Loucy (cell line): ENCODE results near the gene CYP24A1.

Experiments used
- H2AFZ ChIP-seq: fragments of 200-600 bp; sonication (generic); 2 replicates; pipeline ENCODE4 v1.6.0; 2016; ENCODE audit warnings: antibody characterized with exemption, mild to moderate bottlenecking, low read length, moderate library complexity
- H3F3A ChIP-seq: fragments of 200-600 bp; 2 replicates; pipeline ENCODE4 v1.6.0; 2016; ENCODE audit warnings: antibody characterized with exemption, low read depth, mild to moderate bottlenecking
- H3K27me3 ChIP-seq: fragments of 200-600 bp; sonication (generic); 2 replicates; pipeline ENCODE4 v1.6.1; 2014; ENCODE audit warnings: low read length, mild to moderate bottlenecking; ENCODE audit not compliant: insufficient read depth, poor library complexity, severe bottlenecking
- H3K36me3 ChIP-seq: fragments of 200-600 bp; sonication (generic); 2 replicates; pipeline ENCODE4 v1.6.1; 2016; ENCODE audit warnings: low read length; ENCODE audit not compliant: insufficient read depth
- H3K4me1 ChIP-seq: fragments of 200-600 bp; sonication (generic); 2 replicates; pipeline ENCODE4 v1.5.1; 2014; ENCODE audit warnings: low read length, mild to moderate bottlenecking; ENCODE audit not compliant: insufficient read depth, poor library complexity, severe bottlenecking
- H3K4me2 ChIP-seq: fragments of 200-600 bp; sonication (generic); 2 replicates; pipeline ENCODE4 v1.6.0; 2014; ENCODE audit warnings: antibody characterized with exemption, low read length, low read depth, mild to moderate bottlenecking; ENCODE audit not compliant: poor library complexity, severe bottlenecking
- H3K4me3 ChIP-seq: fragments of 200-600 bp; sonication (generic); 2 replicates; pipeline ENCODE4 v1.5.1; 2014; ENCODE audit warnings: low read length, mild to moderate bottlenecking, mixed read lengths; ENCODE audit not compliant: poor library complexity, severe bottlenecking
- H3K79me2 ChIP-seq: fragments of 200-600 bp; sonication (generic); 2 replicates; pipeline ENCODE4 v1.6.1; 2014; ENCODE audit warnings: low read length; ENCODE audit not compliant: insufficient read depth
- H3K9ac ChIP-seq: fragments of 200-600 bp; sonication (generic); 2 replicates; pipeline ENCODE4 v1.6.0; 2014; ENCODE audit warnings: mild to moderate bottlenecking, low read depth, low read length, moderate library complexity; ENCODE audit not compliant: poor library complexity, severe bottlenecking
- H3K9me2 ChIP-seq: fragments of 200-600 bp; sonication (generic); replicated peaks from 2 replicates; pipeline ENCODE4 v1.6.1; 2016; ENCODE audit warnings: low read depth, low read length, mixed read lengths
- H3K9me3 ChIP-seq: fragments of 200-600 bp; sonication (generic); 2 replicates; pipeline ENCODE4 v1.6.1; 2014; ENCODE audit warnings: mild to moderate bottlenecking, antibody characterized with exemption, low read length, low read depth; ENCODE audit not compliant: insufficient read depth
- H4K20me1 ChIP-seq: fragments of 200-600 bp; sonication (generic); 2 replicates; pipeline ENCODE4 v1.6.0; 2014; ENCODE audit warnings: antibody characterized with exemption, low read length, mild to moderate bottlenecking; ENCODE audit not compliant: insufficient read depth, poor library complexity, severe bottlenecking
- EZH2phosphoT487 ChIP-seq: fragments of 200-600 bp; IDR thresholded peaks from 2 replicates; pipeline ENCODE4 v1.6.1; 2018; ENCODE audit warnings: antibody characterized with exemption, mild to moderate bottlenecking, moderate library complexity, borderline replicate concordance
- TF ChIP-seq, protein P1 (sequence below): fragments of 200-600 bp; sonication (generic); conservative IDR thresholded peaks from 2 replicates; pipeline ENCODE4 v1.5.1; 2014; ENCODE audit warnings: mild to moderate bottlenecking, antibody characterized with exemption, low read length

CYP24A1 gene

DNA sequence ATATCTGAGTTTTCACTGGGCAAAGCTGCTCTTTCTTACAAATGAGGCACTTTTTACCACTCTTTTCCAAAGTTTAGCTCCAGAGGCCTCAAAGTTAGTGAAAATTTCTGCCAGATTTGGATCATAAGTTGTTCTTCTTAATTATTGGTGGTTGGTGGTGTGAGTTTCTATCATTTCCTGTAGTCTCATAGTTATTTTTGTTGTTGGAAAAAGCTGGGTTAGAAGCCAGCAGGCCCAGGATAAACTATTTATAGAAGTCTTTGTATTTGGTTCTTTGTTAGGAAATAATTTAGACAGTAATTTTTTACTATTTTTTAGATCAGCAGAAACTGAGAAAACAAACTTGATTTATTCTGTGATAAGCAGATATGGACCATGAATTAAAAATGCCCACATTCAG lies 44.7 kb upstream of the CYP24A1 start:
- Histone ChIP-seq H3K4me1 (peaks cover 10% of the 10 kb centered on the region), H3K4me3 (no peak overlapping the region), H3K27me3 (no peaks in the 10 kb centered on the region), H3K9me2 (no peaks in the 10 kb centered on the region), H3K36me3 (peaks cover 16% of the 10 kb centered on the region; the same call in 1 of the 2 replicates), H3K79me2 (peaks cover 5% of the 10 kb centered on the region; the same call in 1 of the 2 replicates), H4K20me1 (no peaks in the 10 kb centered on the region), H3F3A (no peaks in the 10 kb centered on the region), H3K9me3 (no peaks in the 10 kb centered on the region), H3K4me2 (no peak overlapping the region), H3K9ac (no peak overlapping the region), H2AFZ (no peak overlapping the region)
- TF ChIP-seq, protein P1, sequence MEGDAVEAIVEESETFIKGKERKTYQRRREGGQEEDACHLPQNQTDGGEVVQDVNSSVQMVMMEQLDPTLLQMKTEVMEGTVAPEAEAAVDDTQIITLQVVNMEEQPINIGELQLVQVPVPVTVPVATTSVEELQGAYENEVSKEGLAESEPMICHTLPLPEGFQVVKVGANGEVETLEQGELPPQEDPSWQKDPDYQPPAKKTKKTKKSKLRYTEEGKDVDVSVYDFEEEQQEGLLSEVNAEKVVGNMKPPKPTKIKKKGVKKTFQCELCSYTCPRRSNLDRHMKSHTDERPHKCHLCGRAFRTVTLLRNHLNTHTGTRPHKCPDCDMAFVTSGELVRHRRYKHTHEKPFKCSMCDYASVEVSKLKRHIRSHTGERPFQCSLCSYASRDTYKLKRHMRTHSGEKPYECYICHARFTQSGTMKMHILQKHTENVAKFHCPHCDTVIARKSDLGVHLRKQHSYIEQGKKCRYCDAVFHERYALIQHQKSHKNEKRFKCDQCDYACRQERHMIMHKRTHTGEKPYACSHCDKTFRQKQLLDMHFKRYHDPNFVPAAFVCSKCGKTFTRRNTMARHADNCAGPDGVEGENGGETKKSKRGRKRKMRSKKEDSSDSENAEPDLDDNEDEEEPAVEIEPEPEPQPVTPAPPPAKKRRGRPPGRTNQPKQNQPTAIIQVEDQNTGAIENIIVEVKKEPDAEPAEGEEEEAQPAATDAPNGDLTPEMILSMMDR, result no peak
- TF ChIP-seq EZH2phosphoT487, result no peak

DNA sequence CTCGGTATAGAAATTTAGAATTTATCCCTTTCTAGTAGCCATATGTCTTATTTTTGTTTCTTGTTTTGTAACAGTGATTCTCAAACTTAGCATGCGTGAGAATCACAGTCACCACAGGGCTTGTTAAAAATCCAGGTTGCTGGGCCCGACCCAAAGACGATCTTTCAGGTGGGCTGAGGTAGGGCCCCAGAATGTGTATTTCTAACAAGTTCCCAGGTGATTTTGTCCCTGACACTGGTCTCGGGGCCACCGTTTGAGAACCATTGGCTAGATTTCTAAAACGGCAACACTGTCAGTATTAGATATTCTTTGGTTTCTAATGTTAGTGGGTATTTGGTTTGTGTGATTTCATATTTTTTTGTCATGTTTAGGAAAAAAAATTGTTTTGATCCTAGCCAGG lies 44.0 kb upstream of the CYP24A1 start:
- Histone ChIP-seq H3K4me1 (peaks cover 10% of the 10 kb centered on the region), H3K4me3 (no peak overlapping the region), H3F3A (no peaks in the 10 kb centered on the region), H3K27me3 (no peaks in the 10 kb centered on the region), H3K36me3 (peaks cover 16% of the 10 kb centered on the region; the same call in 1 of the 2 replicates), H3K9me3 (no peaks in the 10 kb centered on the region), H4K20me1 (peaks cover 2% of the 10 kb centered on the region), H2AFZ (no peak overlapping the region), H3K9me2 (no peaks in the 10 kb centered on the region), H3K4me2 (no peak overlapping the region), H3K79me2 (peaks cover 11% of the 10 kb centered on the region; the same call in 1 of the 2 replicates), H3K9ac (no peak overlapping the region)
- TF ChIP-seq, protein P1, result no peak
- no peak for TF ChIP-seq EZH2phosphoT487

DNA sequence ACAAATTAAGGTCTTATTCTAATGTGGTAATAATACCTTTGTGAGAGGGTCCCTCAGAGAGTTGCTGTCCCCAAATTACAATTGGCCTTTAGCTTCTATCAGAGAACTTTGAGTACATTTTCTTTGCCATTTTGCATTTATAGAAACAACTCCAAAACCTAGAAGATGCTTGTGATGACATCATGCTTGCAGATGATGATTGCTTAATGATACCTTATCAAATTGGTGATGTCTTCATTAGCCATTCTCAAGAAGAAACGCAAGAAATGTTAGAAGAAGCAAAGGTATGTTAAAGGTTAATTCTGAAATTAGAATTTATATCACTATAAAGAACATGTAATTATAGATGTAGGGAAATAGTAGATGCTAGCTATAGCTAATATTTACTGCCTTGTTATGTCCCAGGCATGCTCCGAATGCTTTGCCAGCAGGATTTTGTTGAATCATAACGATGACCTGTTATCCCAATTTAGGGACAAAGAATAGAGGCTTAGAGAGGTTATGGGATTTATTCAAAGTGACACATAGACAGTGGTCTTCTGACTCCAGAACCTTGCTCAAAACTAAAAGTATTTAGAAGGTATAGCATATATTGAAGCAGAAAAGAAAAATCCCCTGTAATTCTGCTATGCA lies 41.5 kb upstream of the CYP24A1 start:
- H3K79me2 ChIP-seq, result peaks cover 34% of the 10 kb centered on the region

More for the DNA sequence above, 41.5 kb upstream of the CYP24A1 start:
- no peak overlapping the region for H3K4me3 ChIP-seq
- peaks cover 4% of the 10 kb centered on the region for H4K20me1 ChIP-seq
- peaks cover 16% of the 10 kb centered on the region; the same call in 1 of the 2 replicates for H3K36me3 ChIP-seq
- H3F3A ChIP-seq, result no peaks in the 10 kb centered on the region
- H2AFZ ChIP-seq, result no peak overlapping the region
- no peak overlapping the region for H3K9ac ChIP-seq
- H3K27me3 ChIP-seq, result no peaks in the 10 kb centered on the region
- H3K4me2 ChIP-seq, result no peak overlapping the region
- H3K9me2 ChIP-seq, result no peaks in the 10 kb centered on the region
- TF ChIP-seq, protein P1, result no peak
- TF ChIP-seq EZH2phosphoT487, result no peak
- no peaks in the 10 kb centered on the region for H3K9me3 ChIP-seq
- peaks cover 12% of the 10 kb centered on the region for H3K4me1 ChIP-seq
